Activated naive CD4-positive, alpha-beta T cell treated with anti-CD3 and anti-CD28 coated beads, Interleukin-2, amount 50 U/mL, for 16 hours (primary cell): ENCODE measurements around the gene PLA2G3.
A peak's percentile ranks its signal among the peaks of the same experiment; 100 is the strongest.
"Not testable (repeated sequence)": the region's sequence is repeated elsewhere in the genome, so short reads cannot be mapped to it uniquely, and the experiment has no call there.

Source experiments
- DNase-seq: peaks from one replicate; pipeline ENCODE4 v3.0.0-alpha.2; 2020

The PLA2G3 gene, protein sequence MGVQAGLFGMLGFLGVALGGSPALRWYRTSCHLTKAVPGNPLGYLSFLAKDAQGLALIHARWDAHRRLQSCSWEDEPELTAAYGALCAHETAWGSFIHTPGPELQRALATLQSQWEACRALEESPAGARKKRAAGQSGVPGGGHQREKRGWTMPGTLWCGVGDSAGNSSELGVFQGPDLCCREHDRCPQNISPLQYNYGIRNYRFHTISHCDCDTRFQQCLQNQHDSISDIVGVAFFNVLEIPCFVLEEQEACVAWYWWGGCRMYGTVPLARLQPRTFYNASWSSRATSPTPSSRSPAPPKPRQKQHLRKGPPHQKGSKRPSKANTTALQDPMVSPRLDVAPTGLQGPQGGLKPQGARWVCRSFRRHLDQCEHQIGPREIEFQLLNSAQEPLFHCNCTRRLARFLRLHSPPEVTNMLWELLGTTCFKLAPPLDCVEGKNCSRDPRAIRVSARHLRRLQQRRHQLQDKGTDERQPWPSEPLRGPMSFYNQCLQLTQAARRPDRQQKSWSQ

GRCh38 chr22:31139866-31140716, at the start of gene PLA2G3:
PLA2G3 (minus strand) TSS chr22:31140508; CDS start chr22:31140354, 154 bp downstream.
- DNase-seq, result no peak

DNA sequence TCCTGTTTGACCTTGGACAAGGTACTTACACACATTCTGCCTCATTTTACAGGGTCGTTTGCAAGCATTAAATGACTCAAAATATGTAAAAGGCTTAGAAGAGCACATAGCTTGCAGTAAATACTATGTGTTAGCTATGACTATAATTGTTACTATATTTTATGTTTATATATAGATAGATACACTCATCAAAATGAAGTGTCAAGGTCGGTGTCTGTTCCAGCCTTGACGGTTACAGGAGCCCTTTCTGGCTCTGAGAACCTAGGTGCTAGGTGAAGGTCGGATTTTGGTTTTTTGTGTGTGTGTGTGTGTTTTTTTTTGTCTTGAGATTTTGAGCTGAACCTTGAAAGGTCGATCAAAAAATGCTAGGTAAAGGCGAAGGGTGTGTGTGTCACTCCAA, 47.3 kb upstream of the PLA2G3 start:
- no peak for DNase-seq

- DNase-seq, result no peak
Observed at GRCh38 chr22:31185056-31185455, 44.7 kb upstream of the PLA2G3 start.

- no peak for DNase-seq
Observed at GRCh38 chr22:31184015-31184414, 43.7 kb upstream of the PLA2G3 start.

- no peak for DNase-seq
Observed at GRCh38 chr22:31179345-31179744, 39.0 kb upstream of the PLA2G3 start.

DNA sequence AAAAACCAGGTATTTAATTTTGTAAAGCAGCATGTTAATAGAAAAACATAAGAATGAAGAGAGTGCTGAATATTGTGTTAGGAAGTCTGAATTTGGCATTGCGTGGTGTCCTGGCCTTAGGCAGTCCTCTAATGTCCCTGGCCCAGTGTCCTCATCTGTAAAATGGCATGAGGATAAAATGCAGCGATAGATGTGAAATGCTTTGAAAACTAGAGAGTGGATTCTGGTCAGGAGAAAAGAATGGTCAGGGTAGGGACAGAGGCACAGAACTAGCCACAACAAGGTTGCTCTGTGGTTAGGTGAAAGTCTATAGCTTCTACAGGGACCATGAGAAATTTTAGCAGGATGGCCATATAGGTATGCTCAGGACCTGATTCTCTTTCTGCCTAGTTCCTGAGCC, 38.6 kb upstream of the PLA2G3 start:
- DNase-seq, result no peak

GRCh38 chr22:31177420-31178162, 37.3 kb upstream of the PLA2G3 start:
- DNase-seq, result no peak

GRCh38 chr22:31176923-31177322, 36.6 kb upstream of the PLA2G3 start:
- DNase-seq, result no peak

DNA sequence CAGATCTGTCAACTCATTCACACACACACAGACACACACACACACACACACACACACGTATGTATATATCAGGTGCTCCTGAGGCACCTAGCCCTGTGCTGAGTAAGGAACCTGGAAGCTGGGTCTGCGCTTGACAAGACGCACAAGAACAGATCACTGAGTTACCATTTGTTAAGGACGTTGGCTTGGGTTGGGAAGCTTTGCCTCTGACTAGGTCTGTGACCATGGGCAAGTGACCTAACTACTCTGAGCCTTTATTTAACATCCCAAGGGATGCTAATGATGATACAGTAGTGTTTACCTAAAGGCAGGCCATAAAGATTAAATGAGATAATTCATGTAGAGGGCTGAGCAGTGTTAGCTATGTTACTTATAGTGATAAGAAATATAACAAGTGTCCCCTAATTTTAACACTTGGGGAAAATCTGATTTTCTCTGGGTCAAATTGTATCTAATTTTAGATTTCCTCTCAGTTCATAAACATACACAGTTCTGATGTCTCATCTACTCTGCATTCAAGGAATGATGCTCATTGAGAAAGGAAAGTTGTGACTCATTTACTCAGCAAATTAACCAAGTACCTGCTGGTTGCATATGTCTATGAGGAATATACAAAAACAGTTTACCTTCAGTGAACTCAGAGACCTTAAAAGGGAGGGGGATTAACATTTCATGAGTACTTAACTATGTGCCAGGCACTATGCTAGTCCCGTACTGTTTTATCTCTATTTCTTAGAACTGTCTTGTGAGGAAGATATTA, 33.3 kb upstream of the PLA2G3 start:
- no peak for DNase-seq

- DNase-seq, result not testable (repeated sequence)
Observed at GRCh38 chr22:31171734-31172133, 31.4 kb upstream of the PLA2G3 start.

DNA sequence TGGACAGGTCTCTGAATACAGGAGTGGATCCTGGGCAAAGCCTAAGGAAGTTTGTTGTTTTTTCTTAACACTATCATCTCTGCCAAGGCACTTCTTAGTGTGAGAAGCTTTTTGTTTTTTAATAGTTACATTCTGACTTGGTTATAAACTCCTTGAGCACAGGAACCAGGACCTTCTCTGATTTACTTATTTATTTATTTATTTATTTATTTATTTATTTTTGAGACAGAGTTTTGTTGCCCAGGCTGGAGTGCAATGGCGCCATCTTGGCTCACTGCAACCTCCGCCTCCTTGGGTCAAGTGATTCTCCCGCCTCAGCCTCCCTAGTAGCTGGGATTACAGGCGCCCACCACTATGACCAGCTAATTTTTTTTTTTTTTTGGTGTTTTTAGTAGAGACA, 30.7 kb upstream of the PLA2G3 start:
- DNase-seq, result no peak

DNA sequence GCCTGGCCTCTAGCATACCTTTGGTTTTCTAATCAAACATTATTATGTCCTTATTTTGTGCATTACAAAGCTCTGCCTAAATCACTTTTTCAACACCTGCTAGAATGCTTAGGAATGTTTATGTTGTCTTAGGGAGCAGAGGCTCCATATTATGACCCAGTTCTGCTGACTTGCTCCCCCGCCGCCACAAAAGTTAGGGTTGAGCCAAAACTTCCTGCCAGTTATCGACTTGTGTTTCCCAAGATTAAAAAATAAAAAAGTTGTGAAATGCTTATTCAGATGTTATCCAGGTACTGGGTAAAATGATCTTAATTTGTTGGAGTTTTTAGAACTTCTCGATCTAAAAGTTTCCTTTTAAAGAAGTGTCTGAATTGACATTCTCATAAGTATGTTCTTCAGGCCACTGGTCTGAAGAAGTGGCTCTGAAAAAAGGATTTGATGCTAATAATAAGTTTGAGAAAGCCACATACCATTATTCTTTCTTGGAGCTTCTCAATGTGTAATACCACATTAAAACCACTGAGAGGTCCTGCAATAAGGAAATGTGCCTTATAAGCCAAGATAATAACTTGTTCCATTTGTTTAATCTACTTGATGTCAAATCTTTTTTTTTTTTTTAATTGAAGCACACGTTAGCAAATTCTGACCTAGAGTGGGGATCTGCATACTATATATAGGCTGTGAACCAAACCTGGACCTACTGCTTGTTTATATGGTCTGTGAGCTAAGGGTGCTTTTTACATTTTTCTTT, 21.9 kb upstream of the PLA2G3 start:
- DNase-seq, result no peak

DNA sequence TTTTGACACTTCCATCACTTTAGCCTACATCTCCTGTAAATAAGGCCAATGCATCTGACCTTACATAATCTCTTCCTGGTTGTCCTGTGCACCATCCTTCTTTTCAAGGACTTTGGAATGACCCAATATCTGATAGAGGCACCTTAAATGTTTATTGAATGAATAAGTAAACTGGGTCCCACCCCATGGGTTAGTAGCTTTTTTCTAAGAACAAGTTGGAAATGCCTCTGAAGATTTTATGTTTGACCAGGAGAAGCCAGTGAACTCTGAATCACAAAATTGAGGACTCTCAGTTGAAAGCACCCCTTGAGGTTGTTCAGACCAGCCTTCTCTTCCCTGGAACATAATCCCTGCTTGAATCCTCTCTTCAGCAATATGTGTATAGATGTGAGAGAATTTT, 21.1 kb upstream of the PLA2G3 start:
- DNase-seq, result no peak

GRCh38 chr22:31160328-31160978, 20.1 kb upstream of the PLA2G3 start:
- DNase-seq, result no peak

GRCh38 chr22:31155422-31155821, 15.1 kb upstream of the PLA2G3 start:
- no peak for DNase-seq

- DNase-seq, result no peak
Observed at GRCh38 chr22:31154975-31155374, 14.7 kb upstream of the PLA2G3 start.

- no peak for DNase-seq
Observed at GRCh38 chr22:31153357-31153756, 13.0 kb upstream of the PLA2G3 start.

- no peak for DNase-seq
Observed at GRCh38 chr22:31151872-31152271, 11.6 kb upstream of the PLA2G3 start.

GRCh38 chr22:31150615-31151014, 10.3 kb upstream of the PLA2G3 start:
- DNase-seq, result no peak

DNA sequence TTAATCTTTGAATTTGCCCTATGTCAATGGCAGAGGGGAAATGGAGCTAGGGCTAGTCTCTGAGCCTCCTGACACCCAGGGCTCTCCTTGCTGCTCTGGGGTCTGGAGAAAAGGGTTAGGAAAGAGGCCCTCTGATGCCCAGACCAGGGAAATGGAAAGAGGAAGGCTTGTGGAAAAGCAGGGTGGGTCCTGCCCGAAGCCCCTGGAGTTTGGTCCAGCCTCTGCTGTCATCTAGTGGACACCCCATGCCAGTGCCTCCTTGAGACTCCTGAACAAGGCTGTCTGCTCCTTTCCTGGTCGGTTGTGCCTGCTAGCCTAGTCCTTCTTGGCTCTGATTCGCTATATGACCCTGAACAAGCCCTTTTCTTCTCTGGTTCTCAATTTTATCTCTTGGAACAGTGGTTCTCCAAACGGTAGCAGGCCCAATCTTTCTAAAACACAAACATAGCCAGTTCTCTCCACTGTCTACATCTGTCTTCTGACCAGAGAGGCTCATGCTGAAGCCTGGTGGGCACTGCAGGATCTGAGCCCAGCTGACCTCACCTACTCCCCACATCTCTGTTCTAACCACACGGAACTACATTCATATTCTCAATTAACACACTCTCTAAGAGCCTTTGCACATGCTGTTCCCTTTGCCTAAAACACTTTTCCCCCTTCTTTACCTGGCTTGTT, 8.8 kb upstream of the PLA2G3 start:
- DNase-seq, result peak; percentile 42
